GM18526 (cell line): ENCODE results near the gene PDLIM5.

Experiments
- POLR2A ChIP-seq: IDR thresholded peaks from 3 replicates; pipeline ENCODE4 v1.6.1; 2011; ENCODE audit not compliant: insufficient read length; ENCODE audit errors: extremely low read depth

The PDLIM5 gene

GRCh38 chr4:94497690-94498089 lies 45.9 kb downstream of the PDLIM5 start:
- no peak for TF ChIP-seq POLR2A

GRCh38 chr4:94498502-94498901 lies 46.8 kb downstream of the PDLIM5 start:
- no peak for TF ChIP-seq POLR2A

GRCh38 chr4:94500685-94501084 lies 48.9 kb downstream of the PDLIM5 start:
- TF ChIP-seq POLR2A = no peak

- no peak for TF ChIP-seq POLR2A
Observed at GRCh38 chr4:94504545-94504944, 52.8 kb downstream of the PDLIM5 start.

- TF ChIP-seq POLR2A = no peak
Observed at GRCh38 chr4:94506822-94507221, 55.1 kb downstream of the PDLIM5 start.

GRCh38 chr4:94507281-94507680 lies 55.5 kb downstream of the PDLIM5 start:
- TF ChIP-seq POLR2A = no peak

GRCh38 chr4:94507708-94508107 lies 56.0 kb downstream of the PDLIM5 start:
- TF ChIP-seq POLR2A = no peak

- TF ChIP-seq POLR2A = no peak
Observed at GRCh38 chr4:94508296-94508695, 56.6 kb downstream of the PDLIM5 start.

GRCh38 chr4:94508806-94509205 lies 57.1 kb downstream of the PDLIM5 start:
- TF ChIP-seq POLR2A = no peak

GRCh38 chr4:94511591-94511990 lies 59.8 kb downstream of the PDLIM5 start:
- TF ChIP-seq POLR2A = no peak

- TF ChIP-seq POLR2A = no peak
Observed at GRCh38 chr4:94515365-94515764, 63.6 kb downstream of the PDLIM5 start.

GRCh38 chr4:94516067-94516466 lies 64.3 kb downstream of the PDLIM5 start:
- no peak for TF ChIP-seq POLR2A

GRCh38 chr4:94516999-94517398 lies 65.3 kb downstream of the PDLIM5 start:
- no peak for TF ChIP-seq POLR2A

GRCh38 chr4:94517492-94517891 lies 65.8 kb downstream of the PDLIM5 start:
- TF ChIP-seq POLR2A = no peak

GRCh38 chr4:94519019-94519418 lies 67.3 kb downstream of the PDLIM5 start:
- no peak for TF ChIP-seq POLR2A

GRCh38 chr4:94519925-94520789 lies 68.4 kb downstream of the PDLIM5 start:
- no peak for TF ChIP-seq POLR2A

- no peak for TF ChIP-seq POLR2A
Observed at GRCh38 chr4:94523033-94523580, 71.4 kb downstream of the PDLIM5 start.
